HEK293T (cell line): ENCODE results near the gene AGFG2.

Experiments
- CTCF ChIA-PET: fragments of 350-600 bp; formaldehyde crosslinking; extraction: SDS; loops from one replicate; lab custom pipeline; 2021; ENCODE audit warnings: antibody characterized with exemption, inconsistent platforms; lab: Yijun Ruan, JAX
- POLR2A ChIA-PET: fragments of 350-600 bp; formaldehyde crosslinking; extraction: SDS; loops from one replicate; lab custom pipeline; 2020; ENCODE audit warnings: antibody characterized with exemption, inconsistent platforms; lab: Yijun Ruan, JAX
- DNase-seq: peaks from one replicate; pipeline ENCODE4 v3.0.0; 2012; ENCODE audit warnings: mixed read lengths; ENCODE audit errors: extremely low spot score
- ARNT ChIP-seq: fragments of 450-650 bp; IDR thresholded peaks from 2 replicates; pipeline ENCODE4 v1.6.1; 2017; ENCODE audit warnings: mild to moderate bottlenecking
- BHLHE40 ChIP-seq: fragments of 450-650 bp; IDR thresholded peaks from 2 replicates; pipeline ENCODE4 v1.6.1; 2016; ENCODE audit warnings: mild to moderate bottlenecking, moderate library complexity, borderline replicate concordance
- CTBP1 ChIP-seq: fragments of 450-650 bp; IDR thresholded peaks from 2 replicates; pipeline ENCODE4 v1.6.1; 2016; ENCODE audit warnings: borderline replicate concordance
- ELF4 ChIP-seq: fragments of 450-650 bp; IDR thresholded peaks from 2 replicates; pipeline ENCODE4 v1.6.1; 2017; ENCODE audit warnings: antibody characterized with exemption
- FOXA1 ChIP-seq: fragments of 450-650 bp; IDR thresholded peaks from 2 replicates; pipeline ENCODE4 v1.6.1; 2016; ENCODE audit warnings: mild to moderate bottlenecking
- FOXK2 ChIP-seq: fragments of 450-650 bp; IDR thresholded peaks from 2 replicates; pipeline ENCODE4 v1.6.1; 2016; ENCODE audit warnings: mild to moderate bottlenecking
- FOXM1 ChIP-seq: fragments of 450-650 bp; IDR thresholded peaks from 2 replicates; pipeline ENCODE4 v1.6.1; 2017; ENCODE audit warnings: mild to moderate bottlenecking, borderline replicate concordance
- HDGF ChIP-seq: fragments of 450-650 bp; IDR thresholded peaks from 2 replicates; pipeline ENCODE4 v1.6.1; 2017; ENCODE audit warnings: antibody characterized with exemption, borderline replicate concordance
- L3MBTL2 ChIP-seq: fragments of 450-650 bp; conservative IDR thresholded peaks from 2 replicates; pipeline ENCODE4 v1.6.1; 2016; ENCODE audit warnings: mild to moderate bottlenecking
- LEF1 ChIP-seq: fragments of 450-650 bp; IDR thresholded peaks from 2 replicates; pipeline ENCODE4 v1.6.1; 2017; ENCODE audit warnings: mild to moderate bottlenecking, borderline replicate concordance
- NFRKB ChIP-seq: fragments of 450-650 bp; IDR thresholded peaks from 2 replicates; pipeline ENCODE4 v1.6.1; 2016; ENCODE audit warnings: mild to moderate bottlenecking, moderate library complexity
- PKNOX1 ChIP-seq: fragments of 450-650 bp; IDR thresholded peaks from 2 replicates; pipeline ENCODE4 v1.6.1; 2016
- SP1 ChIP-seq: fragments of 450-650 bp; IDR thresholded peaks from 2 replicates; pipeline ENCODE4 v1.6.1; 2017
- SUZ12 ChIP-seq: fragments of 450-650 bp; IDR thresholded peaks from 2 replicates; pipeline ENCODE4 v1.6.1; 2016; ENCODE audit warnings: mild to moderate bottlenecking
- TARDBP ChIP-seq: fragments of 450-650 bp; IDR thresholded peaks from 2 replicates; pipeline ENCODE4 v1.6.1; 2016
- ZNF384 ChIP-seq: fragments of 450-650 bp; IDR thresholded peaks from 2 replicates; pipeline ENCODE4 v1.6.1; 2016

The AGFG2 gene

GRCh38 chr7:100538654-100539435 is at the start of gene AGFG2:
Gene AGFG2 (plus strand): TSS chr7:100539203. CDS start chr7:100539347, 144 bp downstream.
- ChIA-PET CTCF (interaction anchor here (0.6 to 2.8 kb wide), 4 partner anchors 21 to 131 kb away, joined by 3 to 8 read pairs (median 4); no protein-coding TSS in a partner anchor), POLR2A (interaction anchor here (0.6 to 1.7 kb wide), 8 partner anchors 11 to 141 kb away, joined by 3 to 7 read pairs (median 3); no protein-coding TSS in a partner anchor)
- no peak for TF ChIP-seq LEF1
- peak; percentile 94 for TF ChIP-seq PKNOX1
- TF ChIP-seq FOXK2, result no peak
- peak; percentile 99 for TF ChIP-seq HDGF
- TF ChIP-seq BHLHE40, result no peak
- TF ChIP-seq ZNF384, result no peak
- no peak for TF ChIP-seq NFRKB
- TF ChIP-seq ELF4, result no peak
- TF ChIP-seq L3MBTL2, result peak; percentile 87
- peak; percentile 98 for DNase-seq

- CTCF ChIA-PET, result no interaction called here
- TF ChIP-seq FOXA1 (no peak), ARNT (no peak), FOXM1 (no peak)
- POLR2A ChIA-PET, result no interaction called here
- DNase-seq, result peak; percentile 76
These were observed 49.2 kb upstream of the AGFG2 start for GRCh38 chr7:100489824-100490223.

- no peak for DNase-seq
- POLR2A ChIA-PET, result interaction anchor here (1.0 kb wide), 1 partner anchor 96 kb away, joined by 3 read pairs; the partner anchor contains the start of gene FBXO24
- TF ChIP-seq ARNT (no peak), PKNOX1 (no peak), ZNF384 (no peak), FOXA1 (no peak), HDGF (no peak), TARDBP (no peak), FOXM1 (no peak), SUZ12 (no peak), CTBP1 (no peak)
- CTCF ChIA-PET, result interaction anchor here (0.6 kb wide), 1 partner anchor 127 kb away, joined by 3 read pairs; no protein-coding TSS in a partner anchor
These were observed 48.4 kb upstream of the AGFG2 start for GRCh38 chr7:100490483-100491191.

GRCh38 chr7:100491192-100491578 is 47.8 kb upstream of the AGFG2 start:
- POLR2A ChIA-PET, result interaction anchor here (1.0 kb wide), 1 partner anchor 95 kb away, joined by 3 read pairs; the partner anchor contains the start of gene FBXO24
- DNase-seq, result no peak
- no peak for TF ChIP-seq SP1
- no peak for TF ChIP-seq SUZ12
- no peak for TF ChIP-seq LEF1
- no peak for TF ChIP-seq HDGF
- no peak for TF ChIP-seq L3MBTL2
- no peak for TF ChIP-seq FOXA1
- no peak for TF ChIP-seq FOXM1
- no peak for TF ChIP-seq ELF4
- TF ChIP-seq PKNOX1, result no peak
- no peak for TF ChIP-seq ZNF384
- no peak for TF ChIP-seq FOXK2
- TF ChIP-seq BHLHE40, result no peak
- TF ChIP-seq TARDBP, result no peak
- TF ChIP-seq CTBP1, result no peak
- no peak for TF ChIP-seq NFRKB
- no peak for TF ChIP-seq ARNT
- CTCF ChIA-PET, result interaction anchor here (0.6 kb wide), 1 partner anchor 126 kb away, joined by 3 read pairs; no protein-coding TSS in a partner anchor

- ChIA-PET POLR2A (interaction anchor here (0.8 kb wide), 1 partner anchor 9 kb away, joined by 4 read pairs; the partner anchor contains the start of gene NYAP1), CTCF (interaction anchor here (0.7 kb wide), 1 partner anchor 198 kb away, joined by 4 read pairs; no protein-coding TSS in a partner anchor)
- no peak for TF ChIP-seq FOXA1
- no peak for TF ChIP-seq PKNOX1
- no peak for TF ChIP-seq HDGF
- no peak for TF ChIP-seq NFRKB
- TF ChIP-seq LEF1, result no peak
- TF ChIP-seq FOXK2, result no peak
- no peak for TF ChIP-seq TARDBP
- no peak for TF ChIP-seq BHLHE40
- TF ChIP-seq CTBP1, result no peak
- no peak for TF ChIP-seq ZNF384
- no peak for TF ChIP-seq L3MBTL2
- TF ChIP-seq SP1, result no peak
- no peak for TF ChIP-seq SUZ12
- no peak for TF ChIP-seq ARNT
- no peak for TF ChIP-seq ELF4
- no peak for TF ChIP-seq FOXM1
- DNase-seq, result no peak
These were observed 46.1 kb upstream of the AGFG2 start for GRCh38 chr7:100492738-100493475.
